GM12874 (cell line): ENCODE data around the gene UBXN2A.

Experiments used
- CTCF ChIP-seq: IDR thresholded peaks from 2 replicates; pipeline ENCODE4 v1.5.1; 2011; ENCODE audit warnings: low read depth, mild to moderate bottlenecking, control low read depth, low read length, moderate library complexity; ENCODE audit not compliant: insufficient read depth

UBXN2A gene

GRCh38 chr2:23944976-23945375 lies 4.7 kb downstream of the UBXN2A start:
- no peak for TF ChIP-seq CTCF

- TF ChIP-seq CTCF, result no peak
Observed at GRCh38 chr2:23947350-23947749, 7.1 kb downstream of the UBXN2A start.

- TF ChIP-seq CTCF, result no peak
Observed at GRCh38 chr2:23953625-23954024, 13.4 kb downstream of the UBXN2A start.

GRCh38 chr2:23954325-23955014 lies 14.2 kb downstream of the UBXN2A start:
- TF ChIP-seq CTCF, result no peak

- TF ChIP-seq CTCF, result no peak
Observed at GRCh38 chr2:23967846-23968245, 27.6 kb downstream of the UBXN2A start.

GRCh38 chr2:23976883-23977282 lies 36.6 kb downstream of the UBXN2A start:
- no peak for TF ChIP-seq CTCF

GRCh38 chr2:23988371-23988770 lies 48.1 kb downstream of the UBXN2A start:
- 0 out of 2 replicates have a peak, but pooled peaks have one; percentile 3 for TF ChIP-seq CTCF

GRCh38 chr2:23992931-23993330 lies 52.7 kb downstream of the UBXN2A start:
- no peak for TF ChIP-seq CTCF
